HG02938 (cell line): ENCODE data around the gene AIF1L.
"Not testable (repeated sequence)": the region's sequence is repeated elsewhere in the genome, so short reads cannot be mapped to it uniquely, and the experiment has no call there.

Experiments used
- ATAC-seq: cut with Tn5 transposase; IDR thresholded peaks from one replicate; pipeline ENCODE4 v1.9.1; 2021; ENCODE audit warnings: mild to moderate bottlenecking, moderate library complexity; ENCODE audit not compliant: unreplicated experiment

The AIF1L gene

GRCh38 chr9:131097948-131098278 is 1.6 kb downstream of the AIF1L start:
- no peak for ATAC-seq

GRCh38 chr9:131098391-131099101 is 2.2 kb downstream of the AIF1L start:
- no peak for ATAC-seq

- ATAC-seq = no peak
Measured at GRCh38 chr9:131099102-131099606, 2.8 kb downstream of the AIF1L start.

- not testable (repeated sequence) for ATAC-seq
Measured at GRCh38 chr9:131099845-131100244, 3.5 kb downstream of the AIF1L start.

- ATAC-seq = no peak
Measured at GRCh38 chr9:131100445-131100844, 4.1 kb downstream of the AIF1L start.

GRCh38 chr9:131101207-131101964 is 5.1 kb downstream of the AIF1L start:
- no peak for ATAC-seq

- no peak for ATAC-seq
Measured at GRCh38 chr9:131103024-131103423, 6.7 kb downstream of the AIF1L start.

GRCh38 chr9:131103535-131103934 is 7.2 kb downstream of the AIF1L start:
- no peak for ATAC-seq

GRCh38 chr9:131104016-131104740 is 7.8 kb downstream of the AIF1L start:
- no peak for ATAC-seq

- ATAC-seq = no peak
Measured at GRCh38 chr9:131105952-131106351, 9.6 kb downstream of the AIF1L start.

- ATAC-seq = no peak
Measured at GRCh38 chr9:131107760-131108159, 11.4 kb downstream of the AIF1L start.

- no peak for ATAC-seq
Measured at GRCh38 chr9:131111186-131111853, 15.0 kb downstream of the AIF1L start.

GRCh38 chr9:131111854-131112311 is 15.6 kb downstream of the AIF1L start:
- ATAC-seq = no peak

- no peak for ATAC-seq
Measured at GRCh38 chr9:131112374-131113154, 16.2 kb downstream of the AIF1L start.

GRCh38 chr9:131113655-131114054 is 17.3 kb downstream of the AIF1L start:
- ATAC-seq = no peak

- ATAC-seq = no peak
Measured at GRCh38 chr9:131114084-131114535, 17.8 kb downstream of the AIF1L start.

GRCh38 chr9:131115360-131115742 is 19.0 kb downstream of the AIF1L start:
- ATAC-seq = not testable (repeated sequence)

GRCh38 chr9:131116281-131117120 is 20.2 kb downstream of the AIF1L start:
- ATAC-seq = no peak

- ATAC-seq = no peak
Measured at GRCh38 chr9:131117121-131117761, 20.9 kb downstream of the AIF1L start.
